GM23338 (cell line): ENCODE measurements around the gene PSMD6. TPM values are rescaled to one million over a fixed set of nuclear protein-coding genes. Genes with fewer than 3 reads are reported as not detected.

ENCODE experiments used
- ATAC-seq: fragments of 200-7000 bp; cut with Tn5 transposase; 3 replicates; pipeline ENCODE4 v1.9.1; 2020
- DNase-seq: peaks from one replicate; pipeline ENCODE4 v3.0.0-alpha.2; 2015; ENCODE audit warnings: low spot score
- H2AFZ ChIP-seq: fragments of 200-600 bp; sonication (generic); 2 replicates; pipeline ENCODE4 v1.8.0; 2016; ENCODE audit warnings: antibody characterized with exemption, mild to moderate bottlenecking, moderate library complexity
- H3F3A ChIP-seq: fragments of 200-600 bp; sonication (generic); replicated peaks from 2 replicates; pipeline ENCODE4 v1.8.0; 2017; ENCODE audit warnings: antibody characterized with exemption, mixed run types, low read depth
- H3K27ac ChIP-seq: fragments of 200-600 bp; sonication (generic); 2 replicates; pipeline ENCODE4 v1.6.1; 2016; ENCODE audit warnings: low read depth
- H3K27me3 ChIP-seq: fragments of 200-600 bp; sonication (generic); 2 replicates; pipeline ENCODE4 v1.8.0; 2016; ENCODE audit warnings: mild to moderate bottlenecking, mixed run types, moderate library complexity; ENCODE audit not compliant: insufficient read depth
- H3K36me3 ChIP-seq: fragments of 200-600 bp; sonication (generic); 2 replicates; pipeline ENCODE4 v1.8.0; 2016; ENCODE audit warnings: mild to moderate bottlenecking; ENCODE audit not compliant: insufficient read depth
- H3K4me1 ChIP-seq: fragments of 200-600 bp; sonication (generic); 2 replicates; pipeline ENCODE4 v1.8.0; 2016; ENCODE audit warnings: mild to moderate bottlenecking, moderate library complexity; ENCODE audit not compliant: insufficient read depth
- H3K4me2 ChIP-seq: fragments of 200-600 bp; sonication (generic); 2 replicates; pipeline ENCODE4 v1.7.1; 2017; ENCODE audit warnings: mixed run types
- H3K4me3 ChIP-seq: fragments of 200-600 bp; sonication (generic); 2 replicates; pipeline ENCODE4 v1.6.1; 2016; ENCODE audit warnings: mixed run types
- H3K79me2 ChIP-seq: fragments of 200-600 bp; sonication (generic); replicated peaks from 2 replicates; pipeline ENCODE4 v1.8.0; 2017; ENCODE audit warnings: mild to moderate bottlenecking; ENCODE audit not compliant: insufficient read depth
- H3K9me2 ChIP-seq: fragments of 200-600 bp; sonication (generic); 2 replicates; pipeline ENCODE4 v1.8.0; 2017; ENCODE audit not compliant: insufficient read depth
- H4K20me1 ChIP-seq: fragments of 200-600 bp; sonication (generic); replicated peaks from 2 replicates; pipeline ENCODE4 v1.8.0; 2017; ENCODE audit warnings: mild to moderate bottlenecking; ENCODE audit not compliant: insufficient read depth
- H3K27ac Mint-ChIP-seq: 2 replicates; pipeline ENCODE4 v1.8.0; 2020; ENCODE audit warnings: inconsistent platforms, mild to moderate bottlenecking, moderate library complexity, mixed read lengths
- H3K27me3 Mint-ChIP-seq: 3 replicates; pipeline ENCODE4 v1.8.0; 2022; ENCODE audit warnings: low read depth, mild to moderate bottlenecking, moderate library complexity, mixed read lengths, inconsistent platforms; ENCODE audit not compliant: insufficient read depth, poor library complexity
- H3K36me3 Mint-ChIP-seq: 3 replicates; pipeline ENCODE4 v1.8.0; 2021; ENCODE audit warnings: low read depth, mild to moderate bottlenecking, inconsistent platforms, moderate library complexity, mixed read lengths
- H3K4me1 Mint-ChIP-seq: 3 replicates; pipeline ENCODE4 v1.8.0; 2020; ENCODE audit warnings: mild to moderate bottlenecking, inconsistent platforms, mixed read lengths
- H3K4me3 Mint-ChIP-seq: 3 replicates; pipeline ENCODE4 v1.8.0; 2021; ENCODE audit warnings: moderate library complexity, mild to moderate bottlenecking, inconsistent platforms, mixed read lengths
- H3K9me3 Mint-ChIP-seq: 3 replicates; pipeline ENCODE4 v1.8.0; 2020; ENCODE audit warnings: moderate library complexity, mild to moderate bottlenecking, inconsistent platforms, mixed read lengths
- CREB1 ChIP-seq: fragments of 250-450 bp; sonication (Bioruptor Pico); IDR thresholded peaks from 2 replicates; pipeline ENCODE4 v1.5.0; 2020; ENCODE audit warnings: low read depth, mild to moderate bottlenecking, moderate library complexity
- ETS1 ChIP-seq: IDR thresholded peaks from 2 replicates; pipeline ENCODE4 v1.6.1; 2016; ENCODE audit warnings: antibody characterized with exemption
- EZH2 ChIP-seq: fragments of 200-600 bp; sonication (generic); IDR thresholded peaks from one replicate; pipeline ENCODE4 v1.8.0; 2017; ENCODE audit warnings: antibody characterized with exemption, mild to moderate bottlenecking, low read depth; ENCODE audit not compliant: unreplicated experiment
- EZH2phosphoT487 ChIP-seq: fragments of 200-600 bp; sonication (generic); IDR thresholded peaks from one replicate; pipeline ENCODE4 v1.8.1; 2018; ENCODE audit warnings: antibody characterized with exemption; ENCODE audit not compliant: unreplicated experiment
- JUNB ChIP-seq: IDR thresholded peaks from one replicate; pipeline ENCODE4 v1.6.1; 2016; ENCODE audit warnings: antibody characterized with exemption; ENCODE audit not compliant: unreplicated experiment
- NANOG ChIP-seq: IDR thresholded peaks from 2 replicates; pipeline ENCODE4 v1.6.1; 2016; ENCODE audit warnings: antibody characterized with exemption, borderline replicate concordance
- POLR2AphosphoS5 ChIP-seq: IDR thresholded peaks from 2 replicates; pipeline ENCODE4 v1.6.1; 2016; ENCODE audit warnings: antibody characterized with exemption, low read depth
- REST ChIP-seq: IDR thresholded peaks from one replicate; pipeline ENCODE4 v1.6.1; 2018; ENCODE audit warnings: antibody characterized with exemption; ENCODE audit not compliant: unreplicated experiment
- STAT1 ChIP-seq: IDR thresholded peaks from one replicate; pipeline ENCODE4 v1.6.1; 2016; ENCODE audit warnings: antibody characterized with exemption; ENCODE audit not compliant: unreplicated experiment
- ZNF114 ChIP-seq: fragments of 250-450 bp; sonication (Bioruptor Pico); IDR thresholded peaks from 2 replicates; pipeline ENCODE4 v1.5.0; 2020; ENCODE audit warnings: mild to moderate bottlenecking, moderate library complexity
- ZNF331 ChIP-seq: fragments of 250-450 bp; sonication (Bioruptor Pico); IDR thresholded peaks from 2 replicates; pipeline ENCODE4 v1.5.0; 2020; ENCODE audit warnings: low read depth, mild to moderate bottlenecking, moderate library complexity
- ZNF462 ChIP-seq: fragments of 250-450 bp; sonication (Bioruptor Pico); IDR thresholded peaks from 2 replicates; pipeline ENCODE4 v1.5.0; 2020; ENCODE audit warnings: mild to moderate bottlenecking, moderate library complexity
- polyA plus RNA-seq: library from polyadenylated mRNA; unstranded; fragments of >200 nt; fragmentation: Nextera tagmentation; extraction: Ambion mirVana; gene quantifications from 2 replicates; pipeline ENCODE4 v1.2.1, GENCODE V29; 2016
- total RNA-seq: library from RNA; depleted of rRNA; stranded (reverse); fragments of >200 nt; shearing (Covaris generic); gene quantifications from 2 replicates; pipeline ENCODE4 v1.2.3, GENCODE V29; 2014
- TF ChIP-seq, protein P1 (sequence below), 2 experiments: fragments of 200-600 bp in 1 of 2; sonication (generic) in 1 of 2; conservative IDR thresholded peaks; 2 replicates each; pipeline versions ENCODE4 v1.5.1 to v1.6.1; 2016 to 2017; ENCODE audit warnings: antibody characterized with exemption in 2 of 2, low read depth in 2 of 2, mild to moderate bottlenecking in 2 of 2, moderate library complexity in 1 of 2

PSMD6 gene
- total and polyA plus RNA-seq, 2 experiments from 2014 or later: 98.1 to 205 TPM

DNA sequence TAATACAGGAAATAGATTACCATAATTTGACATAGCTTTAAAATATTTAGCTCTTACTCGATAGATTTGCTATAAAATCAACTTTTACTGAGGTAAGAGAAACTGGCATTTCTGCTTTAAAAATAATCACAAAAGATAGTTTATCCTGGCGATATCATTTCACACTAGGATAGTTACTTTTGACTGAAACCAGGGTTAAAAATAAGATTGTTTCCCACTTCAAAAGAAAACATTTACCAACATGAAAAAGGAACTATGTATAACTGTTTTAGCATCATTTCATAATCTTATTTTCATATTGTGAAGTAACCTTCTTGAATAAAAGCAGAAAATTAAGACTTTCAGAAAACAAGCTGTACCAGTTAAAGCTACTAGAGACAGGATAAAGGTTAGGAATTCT, 15.3 kb downstream of the PSMD6 start:
- no peaks in the 10 kb centered on the region; the same call in 1 of the 2 replicates for H3F3A ChIP-seq
- Mint-ChIP-seq H3K4me1 (no peaks in the 10 kb centered on the region), H3K4me3 (no peak overlapping the region), H3K36me3 (peaks cover 39% of the 10 kb centered on the region), H3K27ac (no peak overlapping the region), H3K27me3 (no peaks in the 10 kb centered on the region), H3K9me3 (no peaks in the 10 kb centered on the region)
- H3K27ac ChIP-seq: no peak overlapping the region
- no peak overlapping the region for H2AFZ ChIP-seq
- H3K4me3 ChIP-seq: no peak overlapping the region
- ATAC-seq (no peak), DNase-seq (no peak)
- H3K79me2 ChIP-seq: no peaks in the 10 kb centered on the region
- peaks cover 29% of the 10 kb centered on the region; the same call in 1 of the 2 replicates for H3K36me3 ChIP-seq
- H3K27me3 ChIP-seq: no peaks in the 10 kb centered on the region
- H4K20me1 ChIP-seq: peaks cover 4% of the 10 kb centered on the region; the same call in 1 of the 2 replicates
- no peak for TF ChIP-seq ZNF462 (CRISPR knock-in tag)
- TF ChIP-seq ETS1: no peak
- no peak for TF ChIP-seq EZH2
- no peak for TF ChIP-seq ZNF331
- no peak for TF ChIP-seq REST
- TF ChIP-seq, protein P1, sequence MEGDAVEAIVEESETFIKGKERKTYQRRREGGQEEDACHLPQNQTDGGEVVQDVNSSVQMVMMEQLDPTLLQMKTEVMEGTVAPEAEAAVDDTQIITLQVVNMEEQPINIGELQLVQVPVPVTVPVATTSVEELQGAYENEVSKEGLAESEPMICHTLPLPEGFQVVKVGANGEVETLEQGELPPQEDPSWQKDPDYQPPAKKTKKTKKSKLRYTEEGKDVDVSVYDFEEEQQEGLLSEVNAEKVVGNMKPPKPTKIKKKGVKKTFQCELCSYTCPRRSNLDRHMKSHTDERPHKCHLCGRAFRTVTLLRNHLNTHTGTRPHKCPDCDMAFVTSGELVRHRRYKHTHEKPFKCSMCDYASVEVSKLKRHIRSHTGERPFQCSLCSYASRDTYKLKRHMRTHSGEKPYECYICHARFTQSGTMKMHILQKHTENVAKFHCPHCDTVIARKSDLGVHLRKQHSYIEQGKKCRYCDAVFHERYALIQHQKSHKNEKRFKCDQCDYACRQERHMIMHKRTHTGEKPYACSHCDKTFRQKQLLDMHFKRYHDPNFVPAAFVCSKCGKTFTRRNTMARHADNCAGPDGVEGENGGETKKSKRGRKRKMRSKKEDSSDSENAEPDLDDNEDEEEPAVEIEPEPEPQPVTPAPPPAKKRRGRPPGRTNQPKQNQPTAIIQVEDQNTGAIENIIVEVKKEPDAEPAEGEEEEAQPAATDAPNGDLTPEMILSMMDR (conservative IDR thresholded peaks at IDR 0.05; ENCODE audit: low read depth in 2 of 2): no peak
- no peak for TF ChIP-seq ZNF114 (CRISPR knock-in tag)
- no peak for TF ChIP-seq JUNB
- TF ChIP-seq POLR2AphosphoS5: no peak
- TF ChIP-seq EZH2phosphoT487: no peak
- TF ChIP-seq NANOG: no peak
- no peak for TF ChIP-seq CREB1 (CRISPR knock-in tag)
- TF ChIP-seq STAT1: no peak
- H3K4me1 ChIP-seq: no peaks in the 10 kb centered on the region
- no peak overlapping the region for H3K4me2 ChIP-seq
- H3K9me2 ChIP-seq: no peaks in the 10 kb centered on the region
